AG04449 (cell line): Measurements from ENCODE around the gene SLC22A17.

Source experiments
- CTCF ChIA-PET: fragments of 350-600 bp; formaldehyde crosslinking; extraction: SDS; loops from one replicate; lab custom pipeline; 2021; ENCODE audit warnings: antibody characterized with exemption; lab: Yijun Ruan, JAX
- POLR2A ChIA-PET: fragments of 400-600, 350-600 bp; formaldehyde crosslinking; extraction: SDS; loops from one replicate; lab custom pipeline; 2020; ENCODE audit warnings: antibody characterized with exemption, inconsistent platforms; lab: Yijun Ruan, JAX
- DNase-seq: peaks from one replicate; pipeline ENCODE4 v3.0.0-alpha.2; 2010; ENCODE audit warnings: low read depth, low spot score
- H3K4me3 ChIP-seq: 2 replicates; pipeline ENCODE4 v1.5.1; 2011; ENCODE audit warnings: low read depth, mild to moderate bottlenecking, control low read depth, low read length
- TF ChIP-seq, protein P1 (sequence below): IDR thresholded peaks from one replicate; pipeline ENCODE4 v1.5.1; 2011; ENCODE audit warnings: mild to moderate bottlenecking, moderate library complexity, low read length, control low read depth, inconsistent platforms; ENCODE audit not compliant: insufficient read depth; ENCODE audit errors: missing control alignments

Gene SLC22A17

GRCh38 chr14:23382731-23383440 lies 30.2 kb upstream of the SLC22A17 start:
- CTCF ChIA-PET: interaction anchor here (0.6 to 10.9 kb wide), 9 partner anchors 8 to 118 kb away, joined by 3 to 303 read pairs (median 4); partner anchors contain the start of genes EFS, PABPN1 and SLC22A17
- POLR2A ChIA-PET: interaction anchor here (0.8 kb wide), 1 partner anchor 16 kb away, joined by 3 read pairs; no protein-coding TSS in a partner anchor
- no peak overlapping the region for H3K4me3 ChIP-seq
- DNase-seq: no peak
- TF ChIP-seq, protein P1, sequence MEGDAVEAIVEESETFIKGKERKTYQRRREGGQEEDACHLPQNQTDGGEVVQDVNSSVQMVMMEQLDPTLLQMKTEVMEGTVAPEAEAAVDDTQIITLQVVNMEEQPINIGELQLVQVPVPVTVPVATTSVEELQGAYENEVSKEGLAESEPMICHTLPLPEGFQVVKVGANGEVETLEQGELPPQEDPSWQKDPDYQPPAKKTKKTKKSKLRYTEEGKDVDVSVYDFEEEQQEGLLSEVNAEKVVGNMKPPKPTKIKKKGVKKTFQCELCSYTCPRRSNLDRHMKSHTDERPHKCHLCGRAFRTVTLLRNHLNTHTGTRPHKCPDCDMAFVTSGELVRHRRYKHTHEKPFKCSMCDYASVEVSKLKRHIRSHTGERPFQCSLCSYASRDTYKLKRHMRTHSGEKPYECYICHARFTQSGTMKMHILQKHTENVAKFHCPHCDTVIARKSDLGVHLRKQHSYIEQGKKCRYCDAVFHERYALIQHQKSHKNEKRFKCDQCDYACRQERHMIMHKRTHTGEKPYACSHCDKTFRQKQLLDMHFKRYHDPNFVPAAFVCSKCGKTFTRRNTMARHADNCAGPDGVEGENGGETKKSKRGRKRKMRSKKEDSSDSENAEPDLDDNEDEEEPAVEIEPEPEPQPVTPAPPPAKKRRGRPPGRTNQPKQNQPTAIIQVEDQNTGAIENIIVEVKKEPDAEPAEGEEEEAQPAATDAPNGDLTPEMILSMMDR: no peak

DNA sequence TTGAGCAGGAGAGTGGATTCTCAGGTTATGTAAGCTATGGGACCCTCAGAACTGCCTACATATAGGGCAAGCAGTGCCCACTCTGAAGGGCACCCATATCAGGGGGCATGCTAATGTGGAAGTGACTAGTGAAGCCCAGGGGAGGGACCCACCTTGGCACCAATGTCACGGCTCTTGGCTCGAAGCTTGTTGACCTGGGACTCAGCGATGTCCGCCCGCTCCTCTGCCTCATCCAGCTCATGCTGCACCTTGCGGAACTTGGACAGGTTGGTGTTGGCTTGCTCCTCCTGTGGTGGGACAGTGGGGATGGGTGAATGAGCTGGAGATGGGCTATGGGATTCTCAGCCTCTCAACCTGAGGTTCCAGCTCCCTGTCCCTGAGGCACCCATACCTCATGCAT lies 29.6 kb upstream of the SLC22A17 start:
- TF ChIP-seq, protein P1: no peak
- CTCF ChIA-PET: interaction anchor here (0.6 to 10.9 kb wide), 7 partner anchors 9 to 117 kb away, joined by 3 to 303 read pairs (median 7); partner anchors contain the start of genes EFS, PABPN1 and SLC22A17
- no peak for DNase-seq
- no peak overlapping the region for H3K4me3 ChIP-seq
- POLR2A ChIA-PET: interaction anchor here (0.8 kb wide), 1 partner anchor 16 kb away, joined by 3 read pairs; no protein-coding TSS in a partner anchor

GRCh38 chr14:23381871-23382270 lies 29.2 kb upstream of the SLC22A17 start:
- ChIA-PET POLR2A (interaction anchor here (0.8 kb wide), 1 partner anchor 15 kb away, joined by 3 read pairs; no protein-coding TSS in a partner anchor), CTCF (interaction anchor here (0.6 to 10.9 kb wide), 8 partner anchors 9 to 117 kb away, joined by 3 to 303 read pairs (median 20); partner anchors contain the start of genes EFS, PABPN1 and SLC22A17)
- TF ChIP-seq, protein P1: no peak
- DNase-seq: no peak
- H3K4me3 ChIP-seq: no peak overlapping the region

- TF ChIP-seq, protein P1: no peak
- CTCF ChIA-PET: interaction anchor here (1.2 to 10.9 kb wide), 19 partner anchors 8 to 121 kb away, joined by 3 to 303 read pairs (median 9); partner anchors contain the start of genes EFS, MYH7, PABPN1 and SLC22A17
- POLR2A ChIA-PET: no interaction called here
- DNase-seq: no peak
- no peak overlapping the region for H3K4me3 ChIP-seq
These were observed 28.3 kb upstream of the SLC22A17 start for GRCh38 chr14:23380976-23381375.

GRCh38 chr14:23380197-23380914 lies 27.7 kb upstream of the SLC22A17 start:
- ChIA-PET CTCF (interaction anchor here (0.9 to 10.9 kb wide), 34 partner anchors 8 to 259 kb away, joined by 3 to 303 read pairs (median 6); partner anchors contain the start of genes BCL2L2, EFS, MYH7 and PABPN1), POLR2A (interaction anchor here (1.5 kb wide), 1 partner anchor 53 kb away, joined by 9 read pairs; no protein-coding TSS in a partner anchor)
- H3K4me3 ChIP-seq: no peak overlapping the region
- TF ChIP-seq, protein P1: no peak
- DNase-seq: no peak
